ENCODE data around the gene SELENON. TPM values are rescaled to one million over a fixed set of nuclear protein-coding genes. Genes with fewer than 3 reads are reported as not detected.

SELENON gene
- total and polyA plus RNA-seq, 4 donors = 35.9 to 88.8 (median 48.3) TPM

DNA sequence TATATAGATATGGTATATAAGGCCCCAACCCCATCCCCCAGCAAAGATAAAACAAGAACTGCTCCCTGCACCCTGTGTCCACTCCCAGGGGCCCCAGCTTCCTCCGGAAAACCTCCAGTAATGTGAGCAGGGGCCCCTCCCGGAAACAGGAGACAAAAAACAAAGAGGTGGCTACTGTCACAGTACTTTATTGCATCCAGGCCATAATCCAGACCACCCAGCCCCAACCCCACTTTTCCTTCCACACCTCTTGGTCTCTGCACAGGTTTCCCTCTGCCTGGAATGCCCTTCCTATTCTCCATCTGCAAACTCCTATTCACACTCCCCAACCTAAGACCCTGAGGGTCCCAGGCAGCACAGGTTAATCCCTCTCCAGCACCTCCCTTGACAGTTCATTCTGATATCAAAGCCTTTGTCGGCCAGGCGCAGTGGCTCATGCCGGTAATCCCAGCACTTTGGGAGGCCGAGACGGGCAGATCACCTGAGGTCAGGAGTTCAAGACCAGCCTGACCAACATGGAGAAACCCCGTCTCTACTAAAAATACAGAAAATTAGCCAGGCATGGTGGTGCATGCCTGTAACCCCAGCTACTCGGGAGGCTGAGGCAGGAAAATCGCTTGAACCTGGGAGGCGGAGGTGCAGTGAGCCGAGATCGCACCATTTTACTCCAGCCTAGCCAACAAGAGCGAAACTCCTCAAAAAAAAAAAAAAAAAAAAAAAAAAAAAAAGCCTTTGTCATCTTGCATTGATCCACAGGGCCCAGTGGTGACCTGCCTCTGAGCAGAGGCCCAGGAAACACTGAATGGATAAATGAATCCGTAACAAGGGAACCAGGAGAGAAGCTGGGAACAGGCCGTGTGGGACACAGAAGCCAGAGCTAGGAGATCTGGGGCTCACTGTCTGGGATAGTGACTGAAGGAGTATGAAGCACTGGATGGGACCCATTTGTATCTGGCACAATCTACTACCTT lies 61.6 kb downstream of the SELENON start:
- 52 to 63% methylated on average over 16 of the region's 16 CpGs for WGBS, 2 donors
- Histone ChIP-seq H3K4me1 (ENCODE audit: control insufficient read depth in 5 of 5, insufficient read depth in 5 of 5, low read length in 5 of 5) (peaks cover 0 to 8% (median 3%) of the 10 kb centered on the region in 5 donors), H3K27me3 (ENCODE audit: control insufficient read depth in 3 of 3, insufficient read depth in 3 of 3, low read length in 2 of 3) (no peaks in the 10 kb centered on the region), H3K27ac (ENCODE audit: low read depth in 1 of 2, low read length in 1 of 2) (no peak overlapping the region), H3K9me3 (ENCODE audit: control insufficient read depth in 4 of 4, insufficient read depth in 3 of 4, low read length in 3 of 4) (no peaks in the 10 kb centered on the region), H3K9ac (ENCODE audit: insufficient read depth in 1 of 2, low read length in 2 of 2) (no peak overlapping the region), H3K4me3 (no peak overlapping the region), H3K36me3 (ENCODE audit: control insufficient read depth in 4 of 4, insufficient read depth in 4 of 4, low read length in 4 of 4) (peaks cover 0 to 10% (median 4%) of the 10 kb centered on the region in 4 donors)
- ATAC-seq (ENCODE audit: insufficient read depth, low FRiP score) = no peak
- peak in 2 of 3 donors; percentile 22 to 38 for DNase-seq
- TF ChIP-seq, protein P1, sequence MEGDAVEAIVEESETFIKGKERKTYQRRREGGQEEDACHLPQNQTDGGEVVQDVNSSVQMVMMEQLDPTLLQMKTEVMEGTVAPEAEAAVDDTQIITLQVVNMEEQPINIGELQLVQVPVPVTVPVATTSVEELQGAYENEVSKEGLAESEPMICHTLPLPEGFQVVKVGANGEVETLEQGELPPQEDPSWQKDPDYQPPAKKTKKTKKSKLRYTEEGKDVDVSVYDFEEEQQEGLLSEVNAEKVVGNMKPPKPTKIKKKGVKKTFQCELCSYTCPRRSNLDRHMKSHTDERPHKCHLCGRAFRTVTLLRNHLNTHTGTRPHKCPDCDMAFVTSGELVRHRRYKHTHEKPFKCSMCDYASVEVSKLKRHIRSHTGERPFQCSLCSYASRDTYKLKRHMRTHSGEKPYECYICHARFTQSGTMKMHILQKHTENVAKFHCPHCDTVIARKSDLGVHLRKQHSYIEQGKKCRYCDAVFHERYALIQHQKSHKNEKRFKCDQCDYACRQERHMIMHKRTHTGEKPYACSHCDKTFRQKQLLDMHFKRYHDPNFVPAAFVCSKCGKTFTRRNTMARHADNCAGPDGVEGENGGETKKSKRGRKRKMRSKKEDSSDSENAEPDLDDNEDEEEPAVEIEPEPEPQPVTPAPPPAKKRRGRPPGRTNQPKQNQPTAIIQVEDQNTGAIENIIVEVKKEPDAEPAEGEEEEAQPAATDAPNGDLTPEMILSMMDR (IDR thresholded peaks at IDR 0.05; ENCODE audit: control extremely low read depth, extremely low read depth) = no peak

DNA sequence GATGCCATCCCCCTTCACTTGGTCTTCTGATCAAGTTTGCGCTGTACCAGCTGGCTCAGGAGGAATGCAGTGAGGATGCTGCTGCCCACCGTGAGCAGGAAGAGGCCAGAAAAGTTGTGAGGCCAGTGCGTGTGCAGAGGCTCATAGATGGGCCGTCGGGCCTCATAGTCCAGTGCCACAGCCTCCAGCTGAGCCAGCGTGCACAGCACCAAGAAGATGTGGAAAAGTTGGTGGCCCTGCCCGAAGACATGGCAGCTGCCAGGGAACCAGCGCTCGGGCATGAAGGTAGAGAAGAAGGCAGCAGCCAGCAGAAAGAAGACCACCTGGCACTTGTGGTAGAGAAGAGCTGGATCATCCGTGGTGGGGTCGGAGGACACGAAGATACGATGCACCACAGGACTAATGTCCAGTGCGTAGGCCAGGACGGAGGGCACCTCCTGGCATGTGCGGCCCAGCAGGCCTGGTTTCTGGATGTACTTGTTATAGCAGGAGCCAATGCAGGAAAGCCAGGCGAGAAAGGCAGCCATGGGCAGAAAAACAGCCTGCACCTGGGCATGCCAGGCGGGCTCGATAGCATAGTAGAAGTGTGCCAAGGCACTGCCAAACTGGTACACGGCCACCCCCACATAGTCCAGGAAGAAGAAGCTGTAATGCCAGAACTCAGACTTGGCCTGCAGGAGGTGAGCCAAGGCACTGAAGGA lies 62.9 kb downstream of the SELENON start:
- Histone ChIP-seq H3K4me3 (no peak overlapping the region), H3K27me3 (ENCODE audit: control insufficient read depth in 3 of 3, insufficient read depth in 3 of 3, low read length in 2 of 3) (no peaks in the 10 kb centered on the region), H3K27ac (ENCODE audit: low read depth in 1 of 2, low read length in 1 of 2) (no peak overlapping the region), H3K9me3 (ENCODE audit: control insufficient read depth in 4 of 4, insufficient read depth in 3 of 4, low read length in 3 of 4) (no peaks in the 10 kb centered on the region), H3K9ac (ENCODE audit: insufficient read depth in 1 of 2, low read length in 2 of 2) (no peak overlapping the region), H3K36me3 (ENCODE audit: control insufficient read depth in 4 of 4, insufficient read depth in 4 of 4, low read length in 4 of 4) (peaks cover 0 to 10% (median 4%) of the 10 kb centered on the region in 4 donors), H3K4me1 (ENCODE audit: control insufficient read depth in 5 of 5, insufficient read depth in 5 of 5, low read length in 5 of 5) (peaks cover 0 to 8% (median 3%) of the 10 kb centered on the region in 5 donors)
- TF ChIP-seq, protein P1 (IDR thresholded peaks at IDR 0.05; ENCODE audit: control extremely low read depth, extremely low read depth) = no peak
- DNase-seq (no peak), ATAC-seq (ENCODE audit: insufficient read depth, low FRiP score) (no peak)
- 91 to 96% methylated on average over 20 of the region's 20 CpGs for WGBS, 2 donors

DNA sequence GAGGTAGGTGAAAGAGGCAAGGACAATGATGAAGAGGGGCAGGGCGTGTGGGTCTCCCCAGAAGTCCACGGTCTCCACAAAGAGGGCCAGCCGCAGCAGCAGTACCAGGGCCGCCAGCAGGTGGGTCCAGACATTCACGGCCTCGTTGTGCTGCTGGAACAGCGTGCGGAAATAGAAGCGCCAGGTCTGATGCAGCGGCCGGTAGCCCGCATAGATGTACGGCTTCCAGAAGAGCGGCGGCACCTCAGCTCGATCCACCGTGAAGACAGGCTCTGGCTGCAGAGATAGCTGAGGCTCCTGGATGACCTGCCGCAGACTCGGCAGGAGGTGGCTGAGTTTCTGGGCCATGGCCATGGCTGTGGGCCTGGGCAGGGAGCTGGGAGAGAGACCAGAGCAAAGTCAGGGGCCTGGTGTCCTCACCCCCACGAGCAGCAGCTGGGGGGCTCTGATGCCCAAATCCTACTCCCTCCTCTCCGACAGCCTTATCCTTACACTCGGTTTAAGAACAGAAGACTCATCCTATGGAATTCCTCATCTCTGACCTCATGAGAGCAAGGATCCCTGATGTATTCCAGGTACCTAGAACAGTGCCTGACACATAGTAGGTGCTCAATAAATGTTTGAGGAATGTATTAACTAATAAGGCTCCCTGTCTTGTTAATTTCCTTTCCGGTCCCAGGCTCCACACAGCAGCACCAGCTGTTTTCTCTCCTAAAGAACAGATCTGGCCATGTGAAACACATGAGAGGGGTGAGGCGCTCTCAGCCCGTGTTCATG lies 63.7 kb downstream of the SELENON start:
- peaks cover 0 to 10% (median 4%) of the 10 kb centered on the region in 4 donors for H3K36me3 ChIP-seq (ENCODE audit: control insufficient read depth in 4 of 4, insufficient read depth in 4 of 4, low read length in 4 of 4)
- TF ChIP-seq, protein P1 (IDR thresholded peaks at IDR 0.05; ENCODE audit: control extremely low read depth, extremely low read depth) = no peak
- DNase-seq (no peak), ATAC-seq (ENCODE audit: insufficient read depth, low FRiP score) (no peak)
- H3K27me3 ChIP-seq (ENCODE audit: control insufficient read depth in 3 of 3, insufficient read depth in 3 of 3, low read length in 2 of 3) = no peaks in the 10 kb centered on the region
- no peak overlapping the region for H3K4me3 ChIP-seq
- H3K9me3 ChIP-seq (ENCODE audit: control insufficient read depth in 4 of 4, insufficient read depth in 3 of 4, low read length in 3 of 4) = no peaks in the 10 kb centered on the region
- H3K9ac ChIP-seq (ENCODE audit: insufficient read depth in 1 of 2, low read length in 2 of 2) = no peak overlapping the region
- no peak overlapping the region for H3K27ac ChIP-seq (ENCODE audit: low read depth in 1 of 2, low read length in 1 of 2)
- 95 to 96% methylated on average over 25 of the region's 25 CpGs for WGBS, 2 donors
- peaks cover 0 to 7% (median 2%) of the 10 kb centered on the region in 5 donors for H3K4me1 ChIP-seq (ENCODE audit: control insufficient read depth in 5 of 5, insufficient read depth in 5 of 5, low read length in 5 of 5)
